ENCODE results near the gene NFXL1.

NFXL1 gene

DNA sequence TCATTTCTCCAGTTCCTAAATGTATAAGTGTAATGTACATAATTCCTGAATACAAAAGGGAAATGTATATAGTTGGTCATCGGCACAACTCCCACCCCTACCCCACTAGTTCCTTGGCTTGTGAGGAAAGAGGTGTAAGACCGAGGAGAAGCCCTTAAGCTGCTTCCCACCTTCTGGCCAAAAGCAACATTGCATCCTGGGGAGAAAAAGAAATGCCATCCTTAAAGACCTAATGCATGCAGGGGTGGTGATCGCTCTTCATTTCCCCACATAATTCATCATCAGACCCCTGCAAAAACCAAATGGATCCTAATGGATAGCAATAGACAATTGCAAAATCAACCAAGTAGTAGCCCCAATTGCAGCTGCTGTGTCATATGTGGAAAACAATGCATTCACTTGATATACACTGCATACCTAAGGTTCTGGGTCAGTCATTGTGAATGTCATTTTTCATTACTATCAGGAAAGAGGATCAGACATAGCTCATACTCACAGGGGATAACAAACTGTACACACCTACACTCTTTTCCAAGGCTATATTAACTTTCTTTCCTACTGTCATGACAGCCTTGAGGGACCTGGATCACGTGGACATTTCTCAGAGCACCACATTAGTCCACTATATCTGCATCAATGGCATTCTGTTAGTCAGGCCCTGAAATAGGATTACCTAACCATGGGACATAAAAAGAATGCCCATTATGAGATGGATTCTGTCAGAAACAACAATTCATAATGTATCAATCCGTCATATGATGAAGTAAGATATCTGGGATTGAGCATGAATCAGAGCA, 31.7 kb upstream of the NFXL1 start:
- Histone ChIP-seq H3K27ac (replicated peaks) (no peak overlapping the region), H3K27me3 (ENCODE audit: insufficient read depth, poor library complexity, severe bottlenecking) (no peaks in the 10 kb centered on the region), H3K4me3 (replicated peaks; ENCODE audit: insufficient read depth, low read length) (no peak overlapping the region)
- no peak for TF ChIP-seq GABPA (IDR thresholded peaks at IDR 0.05; ENCODE audit: low read depth)
- no peak for TF ChIP-seq POLR2AphosphoS5 (IDR thresholded peaks at IDR 0.05; ENCODE audit: low read depth)
- TF ChIP-seq SPI1 (IDR thresholded peaks at IDR 0.05; ENCODE audit: borderline replicate concordance, low read depth) = no peak
- TF ChIP-seq, protein P1, sequence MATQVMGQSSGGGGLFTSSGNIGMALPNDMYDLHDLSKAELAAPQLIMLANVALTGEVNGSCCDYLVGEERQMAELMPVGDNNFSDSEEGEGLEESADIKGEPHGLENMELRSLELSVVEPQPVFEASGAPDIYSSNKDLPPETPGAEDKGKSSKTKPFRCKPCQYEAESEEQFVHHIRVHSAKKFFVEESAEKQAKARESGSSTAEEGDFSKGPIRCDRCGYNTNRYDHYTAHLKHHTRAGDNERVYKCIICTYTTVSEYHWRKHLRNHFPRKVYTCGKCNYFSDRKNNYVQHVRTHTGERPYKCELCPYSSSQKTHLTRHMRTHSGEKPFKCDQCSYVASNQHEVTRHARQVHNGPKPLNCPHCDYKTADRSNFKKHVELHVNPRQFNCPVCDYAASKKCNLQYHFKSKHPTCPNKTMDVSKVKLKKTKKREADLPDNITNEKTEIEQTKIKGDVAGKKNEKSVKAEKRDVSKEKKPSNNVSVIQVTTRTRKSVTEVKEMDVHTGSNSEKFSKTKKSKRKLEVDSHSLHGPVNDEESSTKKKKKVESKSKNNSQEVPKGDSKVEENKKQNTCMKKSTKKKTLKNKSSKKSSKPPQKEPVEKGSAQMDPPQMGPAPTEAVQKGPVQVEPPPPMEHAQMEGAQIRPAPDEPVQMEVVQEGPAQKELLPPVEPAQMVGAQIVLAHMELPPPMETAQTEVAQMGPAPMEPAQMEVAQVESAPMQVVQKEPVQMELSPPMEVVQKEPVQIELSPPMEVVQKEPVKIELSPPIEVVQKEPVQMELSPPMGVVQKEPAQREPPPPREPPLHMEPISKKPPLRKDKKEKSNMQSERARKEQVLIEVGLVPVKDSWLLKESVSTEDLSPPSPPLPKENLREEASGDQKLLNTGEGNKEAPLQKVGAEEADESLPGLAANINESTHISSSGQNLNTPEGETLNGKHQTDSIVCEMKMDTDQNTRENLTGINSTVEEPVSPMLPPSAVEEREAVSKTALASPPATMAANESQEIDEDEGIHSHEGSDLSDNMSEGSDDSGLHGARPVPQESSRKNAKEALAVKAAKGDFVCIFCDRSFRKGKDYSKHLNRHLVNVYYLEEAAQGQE (IDR thresholded peaks at IDR 0.05; ENCODE audit: insufficient replicate concordance, low read depth) = no peak
- no peak for TF ChIP-seq CTCF (IDR thresholded peaks at IDR 0.05; ENCODE audit: insufficient read depth, low read length)
- DNase-seq (ENCODE audit: low read depth in 1 of 2, low spot score in 1 of 2) = no peak

- TF ChIP-seq SPI1 (IDR thresholded peaks at IDR 0.05; ENCODE audit: borderline replicate concordance, low read depth) = no peak
- TF ChIP-seq, protein P1 (IDR thresholded peaks at IDR 0.05; ENCODE audit: insufficient replicate concordance, low read depth) = no peak
- TF ChIP-seq POLR2AphosphoS5 (IDR thresholded peaks at IDR 0.05; ENCODE audit: low read depth) = no peak
- TF ChIP-seq GABPA (IDR thresholded peaks at IDR 0.05; ENCODE audit: low read depth) = no peak
- no peak for TF ChIP-seq CTCF (IDR thresholded peaks at IDR 0.05; ENCODE audit: insufficient read depth, low read length)
- no peak overlapping the region for H3K27ac ChIP-seq (replicated peaks)
These were observed 27.9 kb upstream of the NFXL1 start for GRCh38 chr4:47942081-47942819.

DNA sequence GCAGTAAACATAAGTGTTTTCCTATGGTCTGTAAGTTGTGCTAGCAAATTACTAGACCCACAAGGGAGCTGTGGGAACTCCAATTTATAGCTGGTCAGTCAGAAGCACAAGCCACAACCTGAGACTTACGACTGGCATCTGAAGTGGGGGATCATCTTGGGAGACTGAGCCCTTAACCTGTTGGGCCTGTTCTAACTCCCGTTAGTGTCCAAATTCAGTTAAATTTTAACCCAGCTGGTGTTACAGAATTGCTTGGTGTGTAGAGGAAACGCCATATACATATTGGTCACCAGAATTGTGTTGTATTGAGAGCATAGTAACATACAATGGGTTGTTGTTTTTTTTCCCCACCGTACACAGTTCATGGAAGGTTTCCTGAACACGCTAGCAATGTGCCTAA, 25.1 kb upstream of the NFXL1 start:
- TF ChIP-seq POLR2AphosphoS5 (IDR thresholded peaks at IDR 0.05; ENCODE audit: low read depth) (no peak), GABPA (IDR thresholded peaks at IDR 0.05; ENCODE audit: low read depth) (no peak), SPI1 (IDR thresholded peaks at IDR 0.05; ENCODE audit: borderline replicate concordance, low read depth) (no peak), CTCF (IDR thresholded peaks at IDR 0.05; ENCODE audit: insufficient read depth, low read length) (no peak)
- TF ChIP-seq, protein P1 (IDR thresholded peaks at IDR 0.05; ENCODE audit: insufficient replicate concordance, low read depth) = no peak
- no peak for DNase-seq (ENCODE audit: low read depth in 1 of 2, low spot score in 1 of 2)
- Histone ChIP-seq H3K4me3 (replicated peaks; ENCODE audit: insufficient read depth, low read length) (no peak overlapping the region), H3K27ac (replicated peaks) (no peak overlapping the region), H3K27me3 (ENCODE audit: insufficient read depth, poor library complexity, severe bottlenecking) (no peaks in the 10 kb centered on the region)

More at GRCh38 chr4:47942081-47942819, 27.9 kb upstream of the NFXL1 start:
- Histone ChIP-seq H3K4me3 (replicated peaks; ENCODE audit: insufficient read depth, low read length) (no peak overlapping the region), H3K27me3 (ENCODE audit: insufficient read depth, poor library complexity, severe bottlenecking) (no peaks in the 10 kb centered on the region)
- no peak for DNase-seq (ENCODE audit: low read depth in 1 of 2, low spot score in 1 of 2)
